RWPE1 (cell line): ENCODE results near the gene CCR5AS.

ENCODE experiments used
- CTCF ChIA-PET: fragments of 350-600 bp; sonication (Branson Sonifier 250); formaldehyde crosslinking; extraction: SDS; loops from one replicate; lab custom pipeline; 2021; lab: Yijun Ruan, JAX
- POLR2A ChIA-PET: fragments of 400-600 bp; formaldehyde crosslinking; extraction: SDS; loops from one replicate; lab custom pipeline; 2020; ENCODE audit warnings: antibody characterized with exemption; ENCODE audit not compliant: low non-redundant PET; lab: Yijun Ruan, JAX
- DNase-seq: peaks from one replicate; pipeline ENCODE4 v3.0.0; 2012; ENCODE audit warnings: low spot score
- H3K27ac ChIP-seq: fragments of 450-650 bp; 2 replicates; pipeline ENCODE4 v1.5.1; 2017
- CTCF ChIP-seq: fragments of 450-650 bp; conservative IDR thresholded peaks from 2 replicates; pipeline ENCODE4 v1.5.1; 2017; ENCODE audit warnings: low read depth, mild to moderate bottlenecking

CCR5AS gene

GRCh38 chr3:46399098-46399497 is 7.8 kb downstream of the CCR5AS start:
- CTCF ChIA-PET: no interaction called here
- no peak for TF ChIP-seq CTCF
- POLR2A ChIA-PET: no interaction called here
- no peak overlapping the region for H3K27ac ChIP-seq
- DNase-seq: no peak

- no peak overlapping the region for H3K27ac ChIP-seq
- TF ChIP-seq CTCF: no peak
- CTCF ChIA-PET: no interaction called here
These were observed 8.5 kb downstream of the CCR5AS start for GRCh38 chr3:46398186-46398955.

GRCh38 chr3:46397111-46397510 is 9.8 kb downstream of the CCR5AS start:
- CTCF ChIA-PET: no interaction called here

More at GRCh38 chr3:46398186-46398955, 8.5 kb downstream of the CCR5AS start:
- DNase-seq: no peak
- POLR2A ChIA-PET: no interaction called here

GRCh38 chr3:46395766-46396530 is 10.9 kb downstream of the CCR5AS start:
- no peak for TF ChIP-seq CTCF
- CTCF ChIA-PET: no interaction called here
- POLR2A ChIA-PET: no interaction called here
- H3K27ac ChIP-seq: no peak overlapping the region
- no peak for DNase-seq

More at GRCh38 chr3:46397111-46397510, 9.8 kb downstream of the CCR5AS start:
- H3K27ac ChIP-seq: no peak overlapping the region
- DNase-seq: no peak
- TF ChIP-seq CTCF: no peak
- POLR2A ChIA-PET: no interaction called here

- TF ChIP-seq CTCF: no peak
- DNase-seq: no peak
- no peak overlapping the region for H3K27ac ChIP-seq
- ChIA-PET CTCF (no interaction called here), POLR2A (no interaction called here)
These were observed 11.6 kb downstream of the CCR5AS start for GRCh38 chr3:46395210-46395661.

GRCh38 chr3:46393554-46394434 is 13.1 kb downstream of the CCR5AS start:
- TF ChIP-seq CTCF: no peak
- no peak for DNase-seq
- POLR2A ChIA-PET: no interaction called here
- H3K27ac ChIP-seq: no peak overlapping the region
- CTCF ChIA-PET: no interaction called here
